Placental pericyte (primary cell): ENCODE data around the gene FADS6. TPM values are rescaled to one million over a fixed set of nuclear protein-coding genes. Genes with fewer than 3 reads are reported as not detected.

Experiments
- total RNA-seq: library from RNA; depleted of rRNA; stranded (reverse); fragments of >200 nt; gene quantifications from 2 replicates; pipeline ENCODE4 v1.2.3, GENCODE V29; 2012

The FADS6 gene, protein sequence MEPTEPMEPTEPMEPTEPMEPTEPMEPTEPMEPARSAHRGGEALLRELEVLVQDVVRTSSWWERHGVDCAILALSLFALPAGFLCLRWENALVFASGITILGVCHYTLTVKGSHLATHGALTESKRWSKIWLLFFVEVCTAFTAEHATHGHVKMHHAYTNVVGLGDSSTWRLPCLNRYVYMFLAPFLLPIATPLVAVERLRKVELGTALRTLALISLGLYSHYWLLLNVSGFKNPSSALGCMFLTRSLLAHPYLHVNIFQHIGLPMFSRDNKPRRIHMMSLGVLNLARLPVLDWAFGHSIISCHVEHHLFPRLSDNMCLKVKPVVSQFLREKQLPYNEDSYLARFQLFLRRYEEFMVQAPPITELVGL
- total RNA-seq = not detected in 2 replicates

DNA sequence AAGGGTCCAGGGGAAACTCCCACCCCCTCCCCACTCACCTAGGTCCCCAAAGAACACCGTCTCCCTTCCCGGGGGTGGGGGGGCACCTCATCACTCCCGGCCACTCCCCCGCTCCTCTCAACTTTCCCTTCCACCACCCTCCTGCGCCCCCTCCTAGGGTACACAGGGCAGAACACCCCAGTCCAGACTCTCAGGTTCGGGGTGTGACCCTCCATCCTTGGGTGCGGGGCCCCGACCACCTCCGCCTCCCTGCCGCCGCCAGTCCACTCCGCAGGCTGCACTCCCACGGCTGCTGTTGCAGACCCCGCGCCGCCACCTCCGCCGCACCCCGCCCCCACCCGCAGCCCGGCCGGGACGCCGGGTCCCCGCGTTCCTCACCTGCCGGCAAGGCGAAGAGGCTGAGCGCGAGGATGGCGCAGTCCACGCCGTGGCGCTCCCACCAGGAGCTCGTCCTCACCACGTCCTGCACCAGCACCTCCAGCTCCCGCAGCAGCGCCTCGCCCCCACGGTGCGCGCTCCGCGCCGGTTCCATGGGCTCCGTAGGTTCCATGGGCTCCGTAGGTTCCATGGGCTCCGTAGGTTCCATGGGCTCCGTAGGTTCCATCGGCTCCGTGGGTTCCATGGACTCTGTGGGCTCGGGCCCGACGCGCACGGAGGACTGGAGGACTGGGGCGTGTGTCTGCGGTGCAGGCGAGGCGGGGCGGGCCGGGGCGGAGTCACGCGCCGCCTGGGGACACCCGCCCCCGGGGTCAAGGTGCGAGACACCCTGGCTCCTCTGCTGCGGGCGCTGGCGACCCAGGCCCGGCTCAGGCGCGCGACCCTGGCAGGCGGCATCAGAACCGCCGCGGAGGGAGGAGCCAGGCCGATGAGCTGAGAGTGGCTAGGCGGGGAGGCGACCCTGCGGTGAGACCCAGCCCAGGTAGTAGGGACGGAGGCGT lies at the start of gene FADS6:
Gene FADS6, minus strand, starts transcription at position 660 of the 938 bp plus-strand sequence. Its CDS starts 38 bp downstream, at position 622.

DNA sequence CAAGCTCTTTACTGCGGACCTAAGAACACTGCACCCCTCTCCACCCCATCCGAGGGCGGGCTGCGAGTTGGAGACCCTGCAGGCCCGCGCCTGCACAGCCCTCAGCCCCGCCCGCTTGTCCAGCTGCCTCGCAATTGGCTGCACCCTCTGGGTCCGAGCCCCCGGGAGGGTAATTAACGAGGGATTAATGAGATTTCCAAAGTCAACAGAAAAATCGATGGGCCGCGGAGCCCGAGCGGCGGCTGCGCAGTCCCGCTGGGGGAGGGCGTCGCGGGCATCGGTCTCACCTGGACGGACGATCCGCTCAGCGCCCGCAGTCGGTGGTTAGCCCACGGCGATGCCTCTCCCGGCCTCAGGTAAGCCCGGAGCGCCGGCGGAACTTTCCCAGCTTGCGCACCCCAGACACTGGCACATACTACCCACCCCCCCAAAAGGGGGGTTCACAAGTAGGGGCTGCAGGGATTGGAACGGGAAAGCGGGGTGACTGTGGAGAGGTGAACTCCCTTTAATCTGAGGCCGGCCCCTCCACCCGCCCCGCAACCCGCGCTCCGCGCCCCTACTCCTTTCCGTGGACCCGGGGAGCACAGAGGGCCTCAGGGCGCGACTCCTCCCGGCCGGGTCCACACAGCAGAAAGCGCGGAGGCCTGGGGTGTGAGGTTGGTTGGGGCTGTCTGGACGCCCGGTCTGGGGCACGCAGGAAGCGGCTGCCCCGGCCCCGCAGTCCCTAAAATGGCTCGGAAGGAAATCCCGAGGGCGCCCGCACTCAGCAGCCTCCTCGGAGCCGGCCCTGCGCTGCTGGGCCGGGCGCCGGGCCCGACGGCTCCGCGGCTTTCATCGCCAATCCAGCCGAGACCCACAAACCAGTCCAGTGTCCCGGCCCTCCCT lies 42.4 kb upstream of the FADS6 start, which contains the start of gene OTOP3:
Gene OTOP3, plus strand, starts transcription at position 314 of the 885 bp plus-strand sequence. Its CDS starts 24 bp downstream, at position 338.

DNA sequence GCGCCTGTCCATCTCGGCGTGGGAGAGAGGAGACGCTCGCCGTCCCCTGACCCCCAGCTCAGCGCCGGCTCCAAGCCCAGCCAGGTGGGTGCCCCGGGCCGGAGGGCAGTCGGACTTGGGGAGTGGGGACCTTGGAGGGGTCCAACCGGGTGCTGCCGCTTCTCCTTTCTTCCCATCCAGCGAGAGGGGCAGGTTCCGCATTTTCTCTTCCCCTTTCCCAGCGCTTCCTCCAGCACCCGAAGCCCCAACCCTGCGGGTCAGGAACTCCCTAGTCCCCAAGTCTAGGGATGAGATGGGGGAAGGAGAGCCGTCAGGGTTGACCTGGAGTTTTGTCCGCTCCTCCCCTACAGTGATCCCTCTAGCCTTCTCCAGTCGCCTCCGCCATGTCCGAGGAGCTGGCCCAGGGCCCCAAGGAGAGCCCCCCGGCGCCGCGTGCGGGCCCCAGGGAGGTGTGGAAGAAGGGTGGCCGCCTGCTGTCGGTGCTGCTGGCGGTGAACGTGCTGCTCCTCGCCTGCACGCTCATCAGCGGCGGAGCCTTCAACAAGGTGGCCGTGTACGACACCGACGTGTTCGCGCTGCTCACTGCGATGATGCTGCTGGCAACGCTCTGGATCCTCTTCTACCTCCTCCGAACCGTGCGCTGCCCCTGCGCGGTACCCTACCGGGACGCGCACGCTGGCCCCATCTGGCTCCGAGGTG lies 31.0 kb upstream of the FADS6 start, which contains the start of gene OTOP2:
Gene OTOP2, plus strand, starts transcription at position 24 of the 699 bp plus-strand sequence. Its CDS starts 360 bp downstream, at position 384.

DNA sequence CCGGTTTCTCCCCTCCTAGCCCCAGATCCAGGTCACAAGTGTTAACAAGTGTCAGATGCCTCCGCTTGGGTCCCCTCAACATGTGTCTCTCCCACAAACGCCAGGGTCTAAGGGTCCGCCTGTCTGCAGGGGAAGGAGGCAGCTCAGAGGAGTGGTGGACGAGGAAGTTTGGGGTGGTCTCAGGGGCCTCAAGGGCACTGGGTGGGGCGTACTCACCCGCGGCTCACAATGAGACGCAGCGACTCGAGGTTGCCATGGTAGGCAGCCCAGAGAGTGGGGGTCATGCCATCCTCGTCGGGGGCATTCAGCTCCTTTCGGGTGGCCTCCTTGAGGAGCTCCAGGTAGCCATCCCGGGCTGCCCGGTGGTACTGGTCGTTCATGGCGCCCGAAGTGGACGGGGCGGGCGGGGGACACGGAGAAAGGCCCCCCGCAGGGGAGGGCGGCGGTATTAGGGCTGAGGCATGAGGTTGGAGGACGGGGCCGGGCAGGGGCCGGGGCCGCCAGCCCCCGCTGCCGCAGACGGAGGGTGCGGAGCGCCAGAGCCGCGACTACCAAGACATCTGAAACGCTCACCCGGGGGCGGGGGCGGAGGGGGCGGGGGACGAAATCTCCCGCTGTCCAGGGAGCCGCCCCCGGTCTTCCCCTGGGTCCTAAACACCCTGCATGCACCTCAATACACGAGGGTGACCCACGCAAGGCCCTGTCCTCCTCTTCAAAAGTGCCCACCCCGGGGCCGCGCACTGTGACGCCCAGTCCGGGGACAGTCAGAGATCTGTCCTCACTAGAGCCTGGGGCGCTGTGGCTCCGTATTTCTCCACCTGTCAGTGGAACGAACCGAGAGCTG lies 29.5 kb upstream of the FADS6 start, which contains the start of gene USH1G:
Gene USH1G, minus strand, starts transcription at position 562 of the 844 bp plus-strand sequence. Its CDS starts 182 bp downstream, at position 380.

DNA sequence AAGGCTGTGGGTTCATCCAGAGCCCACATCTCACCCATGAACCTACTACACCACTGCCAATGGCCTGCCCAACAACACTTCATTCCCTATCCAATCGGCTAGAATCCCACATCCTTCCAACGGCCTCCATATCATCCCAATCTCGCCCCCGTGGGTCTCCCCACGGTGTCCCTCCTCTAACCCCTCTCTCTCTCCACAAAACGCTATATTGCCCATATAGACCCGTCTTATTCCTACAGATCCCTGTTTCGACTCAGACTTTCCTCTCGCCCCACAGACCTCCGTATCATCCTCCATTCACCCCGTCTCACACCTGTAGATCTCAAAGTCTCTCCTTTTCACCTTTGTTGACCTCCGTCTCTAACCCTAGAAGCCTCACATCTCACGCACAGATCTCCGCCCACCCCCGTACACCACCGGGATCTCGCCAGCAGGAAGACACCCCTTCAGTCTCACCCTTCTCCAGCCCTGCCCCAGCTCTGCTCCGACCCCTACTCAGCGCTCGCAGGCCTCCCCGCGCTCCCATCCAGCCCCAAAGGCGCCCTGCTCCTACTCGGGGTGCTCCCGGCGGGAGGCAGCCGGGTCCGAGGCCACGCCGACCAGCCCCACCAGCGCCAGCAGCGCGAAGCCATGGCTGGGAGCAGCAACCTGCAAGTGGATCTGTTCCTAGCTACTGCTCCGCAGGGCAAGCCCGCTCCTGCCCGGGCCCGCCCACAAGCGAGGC lies 21.0 kb downstream of the FADS6 start, which contains the start of gene FDXR:
Gene FDXR, minus strand, starts transcription at position 682 of the 724 bp plus-strand sequence. Its CDS starts 50 bp downstream, at position 632.

DNA sequence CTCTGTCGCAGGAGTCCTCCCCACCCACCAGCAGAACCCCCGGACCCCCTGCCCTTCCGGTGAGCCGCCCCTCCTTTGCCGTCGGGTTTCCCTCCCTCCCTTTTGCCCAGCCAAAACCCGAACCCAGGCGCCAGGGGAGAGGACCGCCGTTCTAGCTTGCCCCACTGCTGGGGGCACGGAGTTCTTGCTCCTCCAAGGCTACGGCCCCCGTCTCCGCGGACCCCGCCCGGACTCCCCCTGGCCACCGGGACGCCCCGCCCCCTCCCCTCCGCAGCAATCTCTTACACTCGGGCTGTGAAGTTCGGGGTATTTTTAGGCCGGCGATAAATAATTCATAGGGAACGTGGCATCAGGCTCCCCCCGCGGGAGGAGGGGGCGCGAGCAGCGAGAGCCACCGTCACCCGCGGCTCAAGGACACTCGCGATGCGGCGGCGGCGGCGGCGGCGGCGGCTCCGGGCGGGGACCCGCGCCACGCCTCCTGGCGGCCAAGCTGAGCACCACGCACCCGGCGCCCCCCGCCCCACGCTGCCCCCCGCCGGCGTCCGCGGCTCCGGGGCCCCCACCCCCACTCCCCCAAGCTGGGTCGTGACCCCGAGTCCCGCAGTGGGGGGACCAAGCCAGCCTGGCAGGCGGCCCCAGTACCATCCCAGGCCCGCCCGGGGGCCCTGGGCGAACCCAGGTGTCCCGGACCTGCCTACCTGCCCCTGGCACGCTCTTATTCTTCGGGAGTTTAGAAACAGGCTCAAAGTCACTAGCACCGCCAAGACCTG lies 33.8 kb downstream of the FADS6 start, which contains the start of gene GRIN2C:
Gene GRIN2C, minus strand, starts transcription at position 427 of the 770 bp plus-strand sequence. CDS start 4,793 bp downstream, outside the sequence.

Other genes starting within 250 kb of the FADS6 start
- 0.29 TPM in 1 of 2 replicates, not detected in the other for gene CD300LF, start 180.7 kb downstream of the FADS6 start, total RNA-seq
- 0.29 TPM in 1 of 2 replicates, not detected in the other for gene RAB37, start 156.4 kb downstream of the FADS6 start, total RNA-seq
- 37.5 and 101 TPM in 2 replicates for gene NHERF1, start 145.0 kb downstream of the FADS6 start, total RNA-seq
- 27.2 and 53.8 TPM in 2 replicates for gene NAT9, start 117.3 kb downstream of the FADS6 start, total RNA-seq
- gene GRIN2C, start 33.7 kb downstream of the FADS6 start, total RNA-seq = 0.22 TPM in 1 of 2 replicates, not detected in the other
- 26.3 and 41.6 TPM in 2 replicates for gene FDXR, start 20.6 kb downstream of the FADS6 start, total RNA-seq
- gene USH1G, start 29.6 kb upstream of the FADS6 start, total RNA-seq = not detected in 2 replicates
- not detected in 2 replicates for gene OTOP2, start 30.6 kb upstream of the FADS6 start, total RNA-seq
- not detected in 2 replicates for gene OTOP3, start 42.3 kb upstream of the FADS6 start, total RNA-seq
- gene HID1, start 79.1 kb upstream of the FADS6 start, total RNA-seq = 4.7 and 4.8 TPM in 2 replicates
- 13.3 and 44.7 TPM in 2 replicates for gene CDR2L, start 94.0 kb upstream of the FADS6 start, total RNA-seq
- gene MRPL58, start 119.0 kb upstream of the FADS6 start, total RNA-seq = 31.5 and 40.9 TPM in 2 replicates
- 163 and 256 TPM in 2 replicates for gene ATP5PD, start 153.3 kb upstream of the FADS6 start, total RNA-seq
- 17.9 and 18.2 TPM in 2 replicates for gene KCTD2, start 153.6 kb upstream of the FADS6 start, total RNA-seq
- 8.2 and 19.3 TPM in 2 replicates for gene SLC16A5, start 194.3 kb upstream of the FADS6 start, total RNA-seq
- 3.0 and 3.7 TPM in 2 replicates for gene ARMC7, start 216.3 kb upstream of the FADS6 start, total RNA-seq
- 67.0 and 87.0 TPM in 2 replicates for gene NT5C, start 238.1 kb upstream of the FADS6 start, total RNA-seq